Lower leg skin (tissue), 4 donors: ENCODE results near the gene CCSER2. TPM values are rescaled to one million over a fixed set of nuclear protein-coding genes. Genes with fewer than 3 reads are reported as not detected.

Experiments used
- DNase-seq, 2 donors: peaks; one replicate each; pipeline ENCODE4 v3.0.0-alpha.2; 2019; ENCODE audit warnings: low spot score in 2 of 2
- H3K4me3 ChIP-seq: fragments of 200-600 bp; sonication (generic); 2 replicates; pipeline ENCODE4 v1.5.1; 2017; ENCODE audit warnings: mild to moderate bottlenecking, low read depth; ENCODE audit not compliant: poor library complexity, severe bottlenecking
- CTCF ChIP-seq, 3 donors: fragments of 450-650 bp; IDR thresholded peaks; one replicate each; pipeline ENCODE4 v1.5.1; 2016; ENCODE audit warnings: antibody characterized with exemption in 3 of 3, mild to moderate bottlenecking in 3 of 3, moderate library complexity in 2 of 3
- POLR2A ChIP-seq, 2 donors: fragments of 450-650 bp; IDR thresholded peaks; one replicate each; pipeline ENCODE4 v1.6.1; 2016 to 2017; ENCODE audit warnings: antibody characterized with exemption in 2 of 2, mild to moderate bottlenecking in 1 of 2, moderate library complexity in 1 of 2
- WGBS, 2 donors: methylation state at CpG; one replicate each; pipeline ENCODE4 v1.1.5; 2018; 5-methylcytosine and 5-hydroxymethylcytosine counted together
- intact Hi-C: fragments of 100-400 bp; cut with DNase I; formaldehyde crosslinking; loops from one replicate; pipeline ENCODE4 v1.15.0; 2023; ENCODE audit warnings: low total_unique reads
- total RNA-seq, 4 donors: library from RNA; depleted of rRNA; stranded (reverse); fragments of >200 nt; gene quantifications; one replicate each; pipeline ENCODE4 v1.1.0, GENCODE V29; 2016

Gene CCSER2
- total RNA-seq, 4 donors from 2014 or later: 33.3 to 69.5 (median 47.7) TPM

- no peak for DNase-seq
- no peak overlapping the region for H3K4me3 ChIP-seq
- WGBS, 2 donors: 76 to 80% methylated on average over 6 of the region's 6 CpGs
- TF ChIP-seq CTCF (IDR thresholded peaks at IDR 0.05) (no peak), POLR2A (IDR thresholded peaks at IDR 0.05) (no peak)
- intact Hi-C loops: no loop called here
Observed at GRCh38 chr10:84562592-84562991, 234.2 kb downstream of the CCSER2 start.

GRCh38 chr10:84563355-84563754, 235.0 kb downstream of the CCSER2 start:
- WGBS, 2 donors: 63 to 70% methylated on average over 5 of the region's 5 CpGs

GRCh38 chr10:84563868-84564267, 235.5 kb downstream of the CCSER2 start:
- intact Hi-C loops: no loop called here
- WGBS, 2 donors: 37 to 51% methylated on average over 4 of the region's 4 CpGs
- TF ChIP-seq POLR2A (IDR thresholded peaks at IDR 0.05): no peak
- TF ChIP-seq CTCF (IDR thresholded peaks at IDR 0.05): no peak
- H3K4me3 ChIP-seq: no peak overlapping the region
- DNase-seq: no peak

More at GRCh38 chr10:84563355-84563754, 235.0 kb downstream of the CCSER2 start:
- intact Hi-C loops: no loop called here
- no peak for DNase-seq
- no peak for TF ChIP-seq POLR2A (IDR thresholded peaks at IDR 0.05)
- TF ChIP-seq CTCF (IDR thresholded peaks at IDR 0.05): no peak
- no peak overlapping the region for H3K4me3 ChIP-seq

GRCh38 chr10:84565881-84566582, 237.6 kb downstream of the CCSER2 start:
- no peak overlapping the region for H3K4me3 ChIP-seq
- TF ChIP-seq CTCF (IDR thresholded peaks at IDR 0.05) (no peak), POLR2A (IDR thresholded peaks at IDR 0.05) (no peak)
- 77 to 80% methylated on average over 6 of the region's 6 CpGs for WGBS, 2 donors
- no peak for DNase-seq
- intact Hi-C loops: no loop called here

GRCh38 chr10:84567133-84567532, 238.7 kb downstream of the CCSER2 start:
- WGBS, 2 donors: 52 to 56% methylated on average over 2 of the region's 2 CpGs
- DNase-seq: no peak
- intact Hi-C loops: no loop called here
- no peak for TF ChIP-seq POLR2A (IDR thresholded peaks at IDR 0.05)
- TF ChIP-seq CTCF (IDR thresholded peaks at IDR 0.05): no peak
- H3K4me3 ChIP-seq: no peak overlapping the region

Other genes with a start within 250 kb of the CCSER2 start
- 100 to 1,000 TPM; 103 to 142 (median 127) TPM for gene GHITM, start 189.1 kb upstream of the CCSER2 start, total RNA-seq
- 10 to 100 TPM; 10.3 to 25.8 (median 19.7) TPM for gene GPR15LG, start 154.8 kb upstream of the CCSER2 start, total RNA-seq
- 100 to 1,000 TPM in 2 of 4 donors, 10 to 100 TPM in 2; 68.5 to 126 (median 101) TPM for gene CDHR1, start 134.1 kb upstream of the CCSER2 start, total RNA-seq
- gene LRIT2, start 103.0 kb upstream of the CCSER2 start, total RNA-seq: under 1 TPM in 1 of 4 donors, not detected in 3; 0.23 TPM
- gene LRIT1, start 87.0 kb upstream of the CCSER2 start, total RNA-seq: under 1 TPM in 1 of 4 donors, not detected in 3; 0.19 TPM
- gene RGR, start 83.5 kb upstream of the CCSER2 start, total RNA-seq: under 1 TPM in 1 of 4 donors, not detected in 3; 0.08 TPM